ENCODE results near the gene DTX4. TPM values are rescaled to one million over a fixed set of nuclear protein-coding genes. Genes with fewer than 3 reads are reported as not detected.

Gene DTX4
- 0.35 and 1.7 TPM in 2 replicates for total RNA-seq (ENCODE audit: low replicate concordance)

GRCh38 chr11:59171508-59172322, at the start of gene DTX4:
TSS of gene DTX4 (plus strand) at chr11:59172132. CDS start at chr11:59172596, 464 bp downstream.

GRCh38 chr11:59142530-59143507, 29.1 kb upstream of the DTX4 start, which contains the start of gene FAM111A:
TSS of gene FAM111A (plus strand) at chr11:59142856. CDS start at chr11:59148873, 6,017 bp downstream.

GRCh38 chr11:59212744-59213631, 41.1 kb downstream of the DTX4 start, which contains the start of gene MPEG1:
TSS of gene MPEG1 (minus strand) at chr11:59212927. CDS start at chr11:59212865, 62 bp downstream.

Other genes with a start within 250 kb of the DTX4 start
- 0.08 TPM in 1 of 2 replicates, not detected in the other for gene GLYATL1, start 232.6 kb upstream of the DTX4 start, total RNA-seq (ENCODE audit: low replicate concordance)
- gene GLYATL1B, start 85.8 kb upstream of the DTX4 start, total RNA-seq (ENCODE audit: low replicate concordance) = not detected in 2 replicates
- gene FAM111B, start 64.9 kb upstream of the DTX4 start, total RNA-seq (ENCODE audit: low replicate concordance) = 0.12 and 2.6 TPM in 2 replicates
- 19.0 and 22.1 TPM in 2 replicates for gene FAM111A, start 29.3 kb upstream of the DTX4 start, total RNA-seq (ENCODE audit: low replicate concordance)
- gene MPEG1, start 40.8 kb downstream of the DTX4 start, total RNA-seq (ENCODE audit: low replicate concordance) = not detected in 2 replicates
- gene OR5AN1, start 186.8 kb downstream of the DTX4 start, total RNA-seq (ENCODE audit: low replicate concordance) = not detected in 2 replicates

Data from smooth muscle cell of the coronary artery (primary cell).